HUDEP-2 (cell line): Measurements from ENCODE around the gene SLC12A7.

Source experiments
- DNase-seq, 76 experiments: peaks; one replicate each; lab custom pipeline; 2025; ENCODE audit not compliant: unreplicated experiment in 76 of 76; lab: John Stamatoyannopoulos, UW

SLC12A7 gene

GRCh38 chr5:1141834-1142233 is 30.0 kb upstream of the SLC12A7 start:
- DNase-seq = no peak

GRCh38 chr5:1140818-1141189 is 28.9 kb upstream of the SLC12A7 start:
- no peak for DNase-seq

GRCh38 chr5:1140171-1140817 is 28.4 kb upstream of the SLC12A7 start:
- DNase-seq = peak in 64 of 76 experiments; percentile 13 to 80 (median 56)

GRCh38 chr5:1139331-1140170 is 27.7 kb upstream of the SLC12A7 start:
- DNase-seq = no peak

GRCh38 chr5:1138445-1139245 is 26.8 kb upstream of the SLC12A7 start:
- DNase-seq = no peak

GRCh38 chr5:1137567-1138444 is 25.9 kb upstream of the SLC12A7 start:
- peak in 37 of 76 experiments; percentile 6 to 57 (median 27) for DNase-seq

- no peak for DNase-seq
Observed at GRCh38 chr5:1136814-1137213, 25.0 kb upstream of the SLC12A7 start.

GRCh38 chr5:1135696-1136525 is 24.0 kb upstream of the SLC12A7 start:
- no peak for DNase-seq

- no peak for DNase-seq
Observed at GRCh38 chr5:1134478-1134877, 22.6 kb upstream of the SLC12A7 start.

GRCh38 chr5:1133510-1134201 is 21.8 kb upstream of the SLC12A7 start:
- no peak for DNase-seq

- no peak for DNase-seq
Observed at GRCh38 chr5:1133108-1133507, 21.2 kb upstream of the SLC12A7 start.

GRCh38 chr5:1132570-1132969 is 20.7 kb upstream of the SLC12A7 start:
- no peak for DNase-seq

- DNase-seq = no peak
Observed at GRCh38 chr5:1131726-1132125, 19.9 kb upstream of the SLC12A7 start.

GRCh38 chr5:1131191-1131621 is 19.3 kb upstream of the SLC12A7 start:
- no peak for DNase-seq

- DNase-seq = no peak
Observed at GRCh38 chr5:1130218-1130946, 18.5 kb upstream of the SLC12A7 start.

GRCh38 chr5:1129711-1130055 is 17.8 kb upstream of the SLC12A7 start:
- no peak for DNase-seq

- no peak for DNase-seq
Observed at GRCh38 chr5:1128977-1129710, 17.3 kb upstream of the SLC12A7 start.
